Amniotic stem cell (primary cell): ENCODE measurements around the gene RTP1.

ENCODE experiments used
- DNase-seq: peaks from one replicate; lab custom pipeline; 2025; lab: John Stamatoyannopoulos, UW

The RTP1 gene

DNA sequence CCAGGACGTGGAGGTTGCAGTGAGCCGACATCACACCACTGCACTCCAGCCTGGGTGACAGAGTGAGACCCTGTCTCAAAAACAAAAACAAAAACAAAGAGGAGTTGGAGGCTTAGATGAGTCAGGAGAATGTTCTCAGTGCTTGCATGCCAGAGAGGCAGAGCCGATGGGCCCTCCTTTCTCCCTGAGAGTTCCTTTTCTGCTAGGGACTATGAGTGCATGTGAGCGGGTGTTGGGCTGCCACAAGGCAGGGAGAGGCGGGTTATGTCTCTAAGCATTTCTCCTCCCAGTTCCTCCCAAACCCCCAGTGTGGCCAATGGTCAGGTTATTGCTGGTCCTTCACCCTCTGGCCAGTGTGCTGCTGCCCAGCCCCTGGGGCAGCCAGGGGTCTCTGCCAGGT is 45.1 kb downstream of the RTP1 start:
- DNase-seq = no peak

DNA sequence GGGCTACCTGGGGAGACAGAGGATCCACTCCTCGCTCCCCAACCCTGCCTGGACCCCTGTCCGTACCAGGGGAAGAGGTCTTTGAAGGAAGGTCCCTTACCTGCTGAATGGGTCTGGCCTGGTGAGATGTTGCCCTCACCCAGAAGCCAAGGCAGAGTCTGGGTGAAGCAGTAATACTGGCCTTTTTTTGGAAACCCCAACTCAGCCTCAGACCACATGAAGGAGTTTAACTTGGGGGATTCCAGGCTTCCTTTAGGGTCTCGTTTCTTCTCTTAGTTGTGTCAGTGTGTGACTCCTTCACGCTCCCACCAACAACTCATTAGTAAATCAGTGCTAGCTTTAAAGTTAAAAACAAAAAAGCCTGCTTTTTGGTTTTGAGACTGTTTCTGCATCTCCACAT is 45.6 kb downstream of the RTP1 start:
- no peak for DNase-seq

DNA sequence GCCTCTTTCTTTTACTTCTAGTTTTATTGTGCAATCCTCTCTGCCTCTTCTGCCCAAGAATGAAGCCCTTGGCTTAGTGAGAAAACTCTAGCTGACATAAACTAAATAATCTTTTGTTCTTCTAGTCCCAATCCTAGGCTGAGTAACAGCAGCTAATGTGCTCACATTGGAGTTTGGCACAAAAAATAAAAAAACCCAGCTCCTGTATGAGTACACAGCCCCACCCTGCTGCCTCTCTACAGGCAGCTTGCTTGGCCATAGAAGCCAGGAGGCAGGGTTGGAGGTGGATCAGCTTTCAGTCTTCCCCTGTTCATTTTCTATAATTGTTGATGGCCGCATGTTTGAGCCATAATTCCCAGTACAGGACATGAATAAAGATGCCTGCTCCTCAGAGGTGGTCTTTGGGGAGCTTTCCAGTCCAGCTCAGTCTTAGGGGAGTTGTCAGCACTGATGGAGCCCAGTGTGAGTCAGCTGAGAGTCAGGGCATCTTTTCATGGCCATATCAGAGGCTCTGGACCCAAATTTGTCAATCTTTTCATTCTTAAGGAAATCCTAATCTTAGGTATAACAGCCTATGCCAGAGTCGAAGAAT is 46.7 kb downstream of the RTP1 start:
- DNase-seq = no peak

DNA sequence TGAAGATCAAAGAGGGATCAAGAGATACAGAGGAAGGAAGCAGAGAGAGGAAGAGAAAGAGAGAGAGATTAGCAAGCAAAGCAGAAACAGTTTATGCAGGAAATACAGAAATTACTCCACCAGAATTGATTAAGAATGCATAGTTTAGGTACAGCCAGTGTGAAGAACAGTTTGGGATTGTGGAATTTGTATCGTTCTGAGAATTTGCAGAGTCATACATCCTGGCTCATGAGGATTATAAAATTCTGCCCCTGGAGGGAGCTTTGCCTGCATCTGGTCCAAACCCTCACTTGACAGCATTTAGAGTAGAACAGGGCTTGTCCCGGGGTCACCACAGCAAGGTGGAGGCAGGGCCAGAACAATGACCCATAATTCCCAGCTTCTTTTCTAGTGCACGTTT is 50.1 kb downstream of the RTP1 start:
- DNase-seq = no peak
